NCI-H1417 treated with DMSO at 0.1 percent for 48 hours (cell line): ENCODE data around the gene FAM98B.
"Not testable (repeated sequence)": the region's sequence is repeated elsewhere in the genome, so short reads cannot be mapped to it uniquely, and the experiment has no call there.

Source experiments
- DNase-seq: peaks from one replicate; lab custom pipeline; 2025; lab: John Stamatoyannopoulos, UW

Gene FAM98B

GRCh38 chr15:38453971-38454695 is at the start of gene FAM98B:
TSS of gene FAM98B (plus strand) at chr15:38454127. CDS start at chr15:38454162, 35 bp downstream.
- DNase-seq: peak; percentile 34

- no peak for DNase-seq
Observed at GRCh38 chr15:38406436-38406835, 47.5 kb upstream of the FAM98B start.

- no peak for DNase-seq
Observed at GRCh38 chr15:38408576-38408975, 45.4 kb upstream of the FAM98B start.

GRCh38 chr15:38411902-38412301 is 42.0 kb upstream of the FAM98B start:
- no peak for DNase-seq

GRCh38 chr15:38412466-38412865 is 41.5 kb upstream of the FAM98B start:
- DNase-seq: no peak

- no peak for DNase-seq
Observed at GRCh38 chr15:38414357-38414756, 39.6 kb upstream of the FAM98B start.

- no peak for DNase-seq
Observed at GRCh38 chr15:38421069-38421690, 32.7 kb upstream of the FAM98B start.

GRCh38 chr15:38424101-38424552 is 29.8 kb upstream of the FAM98B start:
- DNase-seq: no peak

GRCh38 chr15:38425269-38425668 is 28.7 kb upstream of the FAM98B start:
- DNase-seq: no peak

GRCh38 chr15:38427380-38427779 is 26.5 kb upstream of the FAM98B start:
- DNase-seq: no peak

GRCh38 chr15:38430106-38430760 is 23.7 kb upstream of the FAM98B start:
- no peak for DNase-seq

- DNase-seq: no peak
Observed at GRCh38 chr15:38436993-38437392, 16.9 kb upstream of the FAM98B start.

- not testable (repeated sequence) for DNase-seq
Observed at GRCh38 chr15:38437603-38438002, 16.3 kb upstream of the FAM98B start.

- no peak for DNase-seq
Observed at GRCh38 chr15:38438031-38438986, 15.6 kb upstream of the FAM98B start.

GRCh38 chr15:38440353-38441129 is 13.4 kb upstream of the FAM98B start:
- DNase-seq: peak; percentile 39

GRCh38 chr15:38441130-38441519 is 12.8 kb upstream of the FAM98B start:
- no peak for DNase-seq

GRCh38 chr15:38454696-38455090 is 766 bp downstream of the FAM98B start:
- DNase-seq: no peak

GRCh38 chr15:38455092-38455491 is 1.2 kb downstream of the FAM98B start:
- DNase-seq: no peak

GRCh38 chr15:38458646-38459045 is 4.7 kb downstream of the FAM98B start:
- no peak for DNase-seq

- no peak for DNase-seq
Observed at GRCh38 chr15:38459480-38459879, 5.6 kb downstream of the FAM98B start.

GRCh38 chr15:38460543-38460942 is 6.6 kb downstream of the FAM98B start:
- no peak for DNase-seq
